Loucy (cell line): ENCODE results near the gene MATCAP1.

Experiments
- H2AFZ ChIP-seq: fragments of 200-600 bp; sonication (generic); 2 replicates; pipeline ENCODE4 v1.6.0; 2016; ENCODE audit warnings: antibody characterized with exemption, mild to moderate bottlenecking, low read length, moderate library complexity
- H3F3A ChIP-seq: fragments of 200-600 bp; 2 replicates; pipeline ENCODE4 v1.6.0; 2016; ENCODE audit warnings: antibody characterized with exemption, low read depth, mild to moderate bottlenecking
- H3K27me3 ChIP-seq: fragments of 200-600 bp; sonication (generic); 2 replicates; pipeline ENCODE4 v1.6.1; 2014; ENCODE audit warnings: low read length, mild to moderate bottlenecking; ENCODE audit not compliant: insufficient read depth, poor library complexity, severe bottlenecking
- H3K36me3 ChIP-seq: fragments of 200-600 bp; sonication (generic); 2 replicates; pipeline ENCODE4 v1.6.1; 2016; ENCODE audit warnings: low read length; ENCODE audit not compliant: insufficient read depth
- H3K4me1 ChIP-seq: fragments of 200-600 bp; sonication (generic); 2 replicates; pipeline ENCODE4 v1.5.1; 2014; ENCODE audit warnings: low read length, mild to moderate bottlenecking; ENCODE audit not compliant: insufficient read depth, poor library complexity, severe bottlenecking
- H3K4me2 ChIP-seq: fragments of 200-600 bp; sonication (generic); 2 replicates; pipeline ENCODE4 v1.6.0; 2014; ENCODE audit warnings: antibody characterized with exemption, low read length, low read depth, mild to moderate bottlenecking; ENCODE audit not compliant: poor library complexity, severe bottlenecking
- H3K4me3 ChIP-seq: fragments of 200-600 bp; sonication (generic); 2 replicates; pipeline ENCODE4 v1.5.1; 2014; ENCODE audit warnings: low read length, mild to moderate bottlenecking, mixed read lengths; ENCODE audit not compliant: poor library complexity, severe bottlenecking
- H3K79me2 ChIP-seq: fragments of 200-600 bp; sonication (generic); 2 replicates; pipeline ENCODE4 v1.6.1; 2014; ENCODE audit warnings: low read length; ENCODE audit not compliant: insufficient read depth
- H3K9ac ChIP-seq: fragments of 200-600 bp; sonication (generic); 2 replicates; pipeline ENCODE4 v1.6.0; 2014; ENCODE audit warnings: mild to moderate bottlenecking, low read depth, low read length, moderate library complexity; ENCODE audit not compliant: poor library complexity, severe bottlenecking
- H3K9me2 ChIP-seq: fragments of 200-600 bp; sonication (generic); replicated peaks from 2 replicates; pipeline ENCODE4 v1.6.1; 2016; ENCODE audit warnings: low read depth, low read length, mixed read lengths
- H3K9me3 ChIP-seq: fragments of 200-600 bp; sonication (generic); 2 replicates; pipeline ENCODE4 v1.6.1; 2014; ENCODE audit warnings: mild to moderate bottlenecking, antibody characterized with exemption, low read length, low read depth; ENCODE audit not compliant: insufficient read depth
- H4K20me1 ChIP-seq: fragments of 200-600 bp; sonication (generic); 2 replicates; pipeline ENCODE4 v1.6.0; 2014; ENCODE audit warnings: antibody characterized with exemption, low read length, mild to moderate bottlenecking; ENCODE audit not compliant: insufficient read depth, poor library complexity, severe bottlenecking
- EZH2phosphoT487 ChIP-seq: fragments of 200-600 bp; IDR thresholded peaks from 2 replicates; pipeline ENCODE4 v1.6.1; 2018; ENCODE audit warnings: antibody characterized with exemption, mild to moderate bottlenecking, moderate library complexity, borderline replicate concordance
- TF ChIP-seq, protein P1 (sequence below): fragments of 200-600 bp; sonication (generic); conservative IDR thresholded peaks from 2 replicates; pipeline ENCODE4 v1.5.1; 2014; ENCODE audit warnings: mild to moderate bottlenecking, antibody characterized with exemption, low read length

MATCAP1 gene

GRCh38 chr16:67145746-67146145, 38.0 kb downstream of the MATCAP1 start:
- no peak overlapping the region for H3K4me2 ChIP-seq
- H3K4me1 ChIP-seq, result no peaks in the 10 kb centered on the region
- TF ChIP-seq EZH2phosphoT487, result no peak
- TF ChIP-seq, protein P1, sequence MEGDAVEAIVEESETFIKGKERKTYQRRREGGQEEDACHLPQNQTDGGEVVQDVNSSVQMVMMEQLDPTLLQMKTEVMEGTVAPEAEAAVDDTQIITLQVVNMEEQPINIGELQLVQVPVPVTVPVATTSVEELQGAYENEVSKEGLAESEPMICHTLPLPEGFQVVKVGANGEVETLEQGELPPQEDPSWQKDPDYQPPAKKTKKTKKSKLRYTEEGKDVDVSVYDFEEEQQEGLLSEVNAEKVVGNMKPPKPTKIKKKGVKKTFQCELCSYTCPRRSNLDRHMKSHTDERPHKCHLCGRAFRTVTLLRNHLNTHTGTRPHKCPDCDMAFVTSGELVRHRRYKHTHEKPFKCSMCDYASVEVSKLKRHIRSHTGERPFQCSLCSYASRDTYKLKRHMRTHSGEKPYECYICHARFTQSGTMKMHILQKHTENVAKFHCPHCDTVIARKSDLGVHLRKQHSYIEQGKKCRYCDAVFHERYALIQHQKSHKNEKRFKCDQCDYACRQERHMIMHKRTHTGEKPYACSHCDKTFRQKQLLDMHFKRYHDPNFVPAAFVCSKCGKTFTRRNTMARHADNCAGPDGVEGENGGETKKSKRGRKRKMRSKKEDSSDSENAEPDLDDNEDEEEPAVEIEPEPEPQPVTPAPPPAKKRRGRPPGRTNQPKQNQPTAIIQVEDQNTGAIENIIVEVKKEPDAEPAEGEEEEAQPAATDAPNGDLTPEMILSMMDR, result no peak
- no peak overlapping the region for H2AFZ ChIP-seq
- H3K79me2 ChIP-seq, result no peaks in the 10 kb centered on the region
- no peaks in the 10 kb centered on the region for H3K9me3 ChIP-seq
- no peak overlapping the region for H3K9ac ChIP-seq
- H4K20me1 ChIP-seq, result no peaks in the 10 kb centered on the region
- no peaks in the 10 kb centered on the region for H3K9me2 ChIP-seq
- no peak overlapping the region for H3K4me3 ChIP-seq
- peaks cover 74% of the 10 kb centered on the region; the same call in 1 of the 2 replicates for H3K36me3 ChIP-seq
- no peaks in the 10 kb centered on the region for H3K27me3 ChIP-seq
- H3F3A ChIP-seq, result no peaks in the 10 kb centered on the region

DNA sequence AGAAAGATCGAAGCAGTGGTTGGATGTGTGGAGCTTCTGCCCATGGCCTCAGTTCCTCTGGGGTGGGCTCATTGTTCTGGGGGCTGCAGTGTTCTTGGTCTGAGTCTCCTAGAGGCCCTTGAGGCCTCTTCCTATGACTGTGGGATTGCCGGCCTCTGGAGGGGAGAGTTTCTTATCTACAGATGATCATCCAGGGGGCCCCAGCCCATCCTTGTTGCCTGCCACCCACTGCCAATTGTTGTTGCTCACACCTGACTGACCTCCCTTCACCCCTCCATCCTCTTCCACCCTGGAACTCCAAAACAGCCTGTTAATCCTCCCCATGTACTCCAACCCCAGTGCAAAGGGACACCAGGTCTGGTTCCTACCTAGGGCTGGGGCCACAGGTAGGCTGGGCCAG, 38.8 kb downstream of the MATCAP1 start:
- no peak for TF ChIP-seq EZH2phosphoT487
- TF ChIP-seq, protein P1, result no peak
- Histone ChIP-seq H3K4me3 (no peak overlapping the region), H3K9me3 (no peaks in the 10 kb centered on the region), H3F3A (no peaks in the 10 kb centered on the region), H2AFZ (no peak overlapping the region), H3K9ac (no peak overlapping the region), H3K27me3 (no peaks in the 10 kb centered on the region), H4K20me1 (no peaks in the 10 kb centered on the region), H3K4me1 (no peaks in the 10 kb centered on the region), H3K36me3 (peaks cover 82% of the 10 kb centered on the region), H3K79me2 (no peaks in the 10 kb centered on the region), H3K9me2 (no peaks in the 10 kb centered on the region), H3K4me2 (no peak overlapping the region)

GRCh38 chr16:67142342-67142741, 41.4 kb downstream of the MATCAP1 start:
- Histone ChIP-seq H3F3A (no peaks in the 10 kb centered on the region), H3K4me3 (no peak overlapping the region), H4K20me1 (no peaks in the 10 kb centered on the region), H3K27me3 (no peaks in the 10 kb centered on the region), H3K9ac (no peak overlapping the region), H3K9me3 (no peaks in the 10 kb centered on the region), H3K36me3 (peaks cover 79% of the 10 kb centered on the region), H3K4me2 (no peak overlapping the region), H3K9me2 (no peaks in the 10 kb centered on the region), H3K79me2 (no peaks in the 10 kb centered on the region), H2AFZ (no peak overlapping the region), H3K4me1 (no peaks in the 10 kb centered on the region)
- TF ChIP-seq EZH2phosphoT487, result no peak
- TF ChIP-seq, protein P1, result no peak
